Measurements from ENCODE around the gene PHACTR3.

PHACTR3 gene

GRCh38 chr20:59634435-59635005 lies 30.2 kb downstream of the PHACTR3 start:
- Histone ChIP-seq H3K4me1 (ENCODE audit: control insufficient read depth, low read depth, low read length) (no peaks in the 10 kb centered on the region), H3K4me3 (ENCODE audit: low read length) (no peak overlapping the region), H2BK15ac (replicated peaks; ENCODE audit: low read depth) (no peak overlapping the region), H3K18ac (ENCODE audit: low read length) (no peak overlapping the region), H4K5ac (ENCODE audit: low read length) (no peak overlapping the region), H3K9ac (ENCODE audit: low read length) (no peak overlapping the region), H3K36me3 (ENCODE audit: control insufficient read depth, insufficient read depth, low read length) (no peaks in the 10 kb centered on the region), H2AK5ac (ENCODE audit: low read length) (no peak overlapping the region), H3K23ac (ENCODE audit: low read length) (no peak overlapping the region), H3K4ac (ENCODE audit: low read depth, low read length) (no peak overlapping the region), H3K27ac (ENCODE audit: low read depth, low read length) (no peak overlapping the region), H2BK5ac (ENCODE audit: low read length) (no peak overlapping the region), H3K79me2 (ENCODE audit: control insufficient read depth, insufficient read depth, low read length) (no peaks in the 10 kb centered on the region), H3K27me3 (ENCODE audit: insufficient read depth, low read length, poor library complexity) (no peaks in the 10 kb centered on the region), H3K4me2 (ENCODE audit: low read length) (no peak overlapping the region), H3K56ac (ENCODE audit: low read length) (no peak overlapping the region), H3K79me1 (ENCODE audit: low read length) (no peaks in the 10 kb centered on the region), H4K8ac (ENCODE audit: low read depth, low read length) (no peak overlapping the region), H2BK120ac (ENCODE audit: low read depth, low read length) (no peak overlapping the region)
- no peak for DNase-seq
- no CpG with 5 or more reads among the region's 18 CpGs for WGBS (ENCODE audit: extremely low coverage, insufficient coverage, low lambda C conversion rate)

- Histone ChIP-seq H2BK5ac (ENCODE audit: low read length) (no peak overlapping the region), H3K56ac (ENCODE audit: low read length) (no peak overlapping the region), H3K79me2 (ENCODE audit: control insufficient read depth, insufficient read depth, low read length) (no peaks in the 10 kb centered on the region), H3K18ac (ENCODE audit: low read length) (no peak overlapping the region), H3K36me3 (ENCODE audit: control insufficient read depth, insufficient read depth, low read length) (no peaks in the 10 kb centered on the region), H2AK5ac (ENCODE audit: low read length) (no peak overlapping the region), H3K4me2 (ENCODE audit: low read length) (no peak overlapping the region), H4K8ac (ENCODE audit: low read depth, low read length) (no peak overlapping the region), H3K79me1 (ENCODE audit: low read length) (no peaks in the 10 kb centered on the region), H3K4me1 (ENCODE audit: control insufficient read depth, low read depth, low read length) (no peaks in the 10 kb centered on the region), H3K9ac (ENCODE audit: low read length) (no peak overlapping the region), H3K27ac (ENCODE audit: low read depth, low read length) (no peak overlapping the region), H3K4ac (ENCODE audit: low read depth, low read length) (no peak overlapping the region), H3K23ac (ENCODE audit: low read length) (no peak overlapping the region), H2BK120ac (ENCODE audit: low read depth, low read length) (no peak overlapping the region), H4K5ac (ENCODE audit: low read length) (no peak overlapping the region), H2BK15ac (replicated peaks; ENCODE audit: low read depth) (no peak overlapping the region), H3K4me3 (ENCODE audit: low read length) (no peak overlapping the region), H3K27me3 (ENCODE audit: insufficient read depth, low read length, poor library complexity) (no peaks in the 10 kb centered on the region)
- no CpG with 5 or more reads among the region's 3 CpGs for WGBS (ENCODE audit: extremely low coverage, insufficient coverage, low lambda C conversion rate)
- no peak for DNase-seq
Observed at GRCh38 chr20:59636766-59637370, 32.5 kb downstream of the PHACTR3 start.

GRCh38 chr20:59640267-59640666 lies 35.9 kb downstream of the PHACTR3 start:
- Histone ChIP-seq H3K18ac (ENCODE audit: low read length) (no peak overlapping the region), H4K5ac (ENCODE audit: low read length) (no peak overlapping the region), H2BK120ac (ENCODE audit: low read depth, low read length) (no peak overlapping the region), H3K4me3 (ENCODE audit: low read length) (no peak overlapping the region), H3K56ac (ENCODE audit: low read length) (no peak overlapping the region), H3K4me1 (ENCODE audit: control insufficient read depth, low read depth, low read length) (no peaks in the 10 kb centered on the region), H2BK5ac (ENCODE audit: low read length) (no peak overlapping the region), H3K36me3 (ENCODE audit: control insufficient read depth, insufficient read depth, low read length) (no peaks in the 10 kb centered on the region), H2AK5ac (ENCODE audit: low read length) (no peak overlapping the region), H3K9ac (ENCODE audit: low read length) (no peak overlapping the region), H4K8ac (ENCODE audit: low read depth, low read length) (no peak overlapping the region), H3K4ac (ENCODE audit: low read depth, low read length) (no peak overlapping the region), H2BK15ac (replicated peaks; ENCODE audit: low read depth) (no peak overlapping the region), H3K23ac (ENCODE audit: low read length) (no peak overlapping the region), H3K27ac (ENCODE audit: low read depth, low read length) (no peak overlapping the region), H3K27me3 (ENCODE audit: insufficient read depth, low read length, poor library complexity) (no peaks in the 10 kb centered on the region), H3K4me2 (ENCODE audit: low read length) (no peak overlapping the region), H3K79me2 (ENCODE audit: control insufficient read depth, insufficient read depth, low read length) (no peaks in the 10 kb centered on the region), H3K79me1 (ENCODE audit: low read length) (no peaks in the 10 kb centered on the region)
- DNase-seq = no peak
- whole genome bisulfite sequencing (ENCODE audit: extremely low coverage, insufficient coverage, low lambda C conversion rate) = no CpG with 5 or more reads among the region's 5 CpGs

GRCh38 chr20:59643615-59644061 lies 39.3 kb downstream of the PHACTR3 start:
- no peak overlapping the region for H3K56ac ChIP-seq (ENCODE audit: low read length)
- no peak overlapping the region for H2BK120ac ChIP-seq (ENCODE audit: low read depth, low read length)
- no peak overlapping the region for H4K8ac ChIP-seq (ENCODE audit: low read depth, low read length)
- H2BK5ac ChIP-seq (ENCODE audit: low read length) = no peak overlapping the region
- H2BK15ac ChIP-seq (replicated peaks; ENCODE audit: low read depth) = no peak overlapping the region
- no peak overlapping the region for H3K27ac ChIP-seq (ENCODE audit: low read depth, low read length)
- H3K79me2 ChIP-seq (ENCODE audit: control insufficient read depth, insufficient read depth, low read length) = no peaks in the 10 kb centered on the region
- DNase-seq = no peak
- H3K4me1 ChIP-seq (ENCODE audit: control insufficient read depth, low read depth, low read length) = no peaks in the 10 kb centered on the region
- H3K23ac ChIP-seq (ENCODE audit: low read length) = no peak overlapping the region
- H3K4ac ChIP-seq (ENCODE audit: low read depth, low read length) = no peak overlapping the region
- H2AK5ac ChIP-seq (ENCODE audit: low read length) = no peak overlapping the region
- no peak overlapping the region for H3K4me2 ChIP-seq (ENCODE audit: low read length)
- H4K5ac ChIP-seq (ENCODE audit: low read length) = no peak overlapping the region
- no peaks in the 10 kb centered on the region for H3K27me3 ChIP-seq (ENCODE audit: insufficient read depth, low read length, poor library complexity)
- WGBS (ENCODE audit: extremely low coverage, insufficient coverage, low lambda C conversion rate) = no CpG with 5 or more reads among the region's 12 CpGs
- H3K9ac ChIP-seq (ENCODE audit: low read length) = no peak overlapping the region
- H3K18ac ChIP-seq (ENCODE audit: low read length) = no peak overlapping the region
- H3K4me3 ChIP-seq (ENCODE audit: low read length) = no peak overlapping the region
- no peaks in the 10 kb centered on the region for H3K36me3 ChIP-seq (ENCODE audit: control insufficient read depth, insufficient read depth, low read length)
- H3K79me1 ChIP-seq (ENCODE audit: low read length) = no peaks in the 10 kb centered on the region

GRCh38 chr20:59644371-59644939 lies 40.1 kb downstream of the PHACTR3 start:
- Histone ChIP-seq H3K9ac (ENCODE audit: low read length) (no peak overlapping the region), H2BK5ac (ENCODE audit: low read length) (no peak overlapping the region)
- DNase-seq = no peak

More at GRCh38 chr20:59644371-59644939, 40.1 kb downstream of the PHACTR3 start:
- Histone ChIP-seq H3K79me2 (ENCODE audit: control insufficient read depth, insufficient read depth, low read length) (no peaks in the 10 kb centered on the region), H3K23ac (ENCODE audit: low read length) (no peak overlapping the region), H3K56ac (ENCODE audit: low read length) (no peak overlapping the region), H3K27ac (ENCODE audit: low read depth, low read length) (no peak overlapping the region), H4K8ac (ENCODE audit: low read depth, low read length) (no peak overlapping the region), H3K79me1 (ENCODE audit: low read length) (no peaks in the 10 kb centered on the region), H4K5ac (ENCODE audit: low read length) (no peak overlapping the region), H2BK15ac (replicated peaks; ENCODE audit: low read depth) (no peak overlapping the region), H3K4me1 (ENCODE audit: control insufficient read depth, low read depth, low read length) (no peaks in the 10 kb centered on the region), H3K4me2 (ENCODE audit: low read length) (no peak overlapping the region), H3K4ac (ENCODE audit: low read depth, low read length) (no peak overlapping the region), H3K27me3 (ENCODE audit: insufficient read depth, low read length, poor library complexity) (no peaks in the 10 kb centered on the region), H3K4me3 (ENCODE audit: low read length) (no peak overlapping the region), H2AK5ac (ENCODE audit: low read length) (no peak overlapping the region), H3K36me3 (ENCODE audit: control insufficient read depth, insufficient read depth, low read length) (no peaks in the 10 kb centered on the region), H2BK120ac (ENCODE audit: low read depth, low read length) (no peak overlapping the region), H3K18ac (ENCODE audit: low read length) (no peak overlapping the region)
- no CpG with 5 or more reads among the region's 10 CpGs for WGBS (ENCODE audit: extremely low coverage, insufficient coverage, low lambda C conversion rate)
